Bronchial epithelial cell (primary cell): ENCODE measurements around the gene SLK. TPM values are rescaled to one million over a fixed set of nuclear protein-coding genes. Genes with fewer than 3 reads are reported as not detected.

Source experiments
- DNase-seq: peaks from one replicate; pipeline ENCODE4 v3.0.0-alpha.2; 2010; ENCODE audit warnings: low read depth
- FAIRE-seq: peaks from 2 replicates; lab custom pipeline; 2011; peaks lifted over from hg19 to GRCh38; lab: Jason Lieb, UNC
- H3K27me3 ChIP-seq: 2 replicates; pipeline ENCODE4 v1.5.1; 2011; ENCODE audit warnings: low read length; ENCODE audit not compliant: control insufficient read depth, insufficient read depth
- H3K36me3 ChIP-seq: 2 replicates; pipeline ENCODE4 v1.5.1; 2011; ENCODE audit warnings: low read length; ENCODE audit not compliant: control insufficient read depth, insufficient read depth
- H3K4me3 ChIP-seq: 2 replicates; pipeline ENCODE4 v1.5.1; 2011; ENCODE audit warnings: mild to moderate bottlenecking, low read depth, low read length, control low read depth
- CTCF ChIP-seq: IDR thresholded peaks from 2 replicates; pipeline ENCODE4 v1.5.1; 2011; ENCODE audit warnings: mild to moderate bottlenecking, moderate library complexity, low read length, control low read depth, inconsistent platforms; ENCODE audit not compliant: insufficient read depth, severe bottlenecking
- total RNA-seq: library from RNA; depleted of rRNA; stranded (reverse); fragments of >200 nt; gene quantifications from 2 replicates; pipeline ENCODE4 v1.2.1, GENCODE V29; 2014

Gene SLK
- total RNA-seq, 1 donor from 2014 or later = 85.3 TPM

GRCh38 chr10:103929381-103929921 is 37.5 kb upstream of the SLK start:
- DNase-seq (no peak), FAIRE-seq (no peak)
- Histone ChIP-seq H3K36me3 (no peaks in the 10 kb centered on the region), H3K4me3 (no peak overlapping the region), H3K27me3 (no peaks in the 10 kb centered on the region)
- no peak for TF ChIP-seq CTCF

GRCh38 chr10:103930449-103930848 is 36.5 kb upstream of the SLK start:
- no peak overlapping the region for H3K4me3 ChIP-seq
- H3K36me3 ChIP-seq = no peaks in the 10 kb centered on the region
- DNase-seq (no peak), FAIRE-seq (no peak)
- H3K27me3 ChIP-seq = no peaks in the 10 kb centered on the region
- TF ChIP-seq CTCF = no peak

GRCh38 chr10:103930881-103931280 is 36.1 kb upstream of the SLK start:
- no peaks in the 10 kb centered on the region for H3K27me3 ChIP-seq
- H3K4me3 ChIP-seq = no peak overlapping the region
- TF ChIP-seq CTCF = no peak
- H3K36me3 ChIP-seq = no peaks in the 10 kb centered on the region
- FAIRE-seq = no peak
- DNase-seq = no peak

- FAIRE-seq (no peak), DNase-seq (no peak)
- no peak overlapping the region for H3K4me3 ChIP-seq
- no peaks in the 10 kb centered on the region for H3K27me3 ChIP-seq
- TF ChIP-seq CTCF = no peak
- no peaks in the 10 kb centered on the region for H3K36me3 ChIP-seq
These were observed 35.3 kb upstream of the SLK start for GRCh38 chr10:103931603-103932002.

GRCh38 chr10:103932271-103932670 is 34.7 kb upstream of the SLK start:
- FAIRE-seq = no peak
- no peak for DNase-seq
- H3K27me3 ChIP-seq = no peaks in the 10 kb centered on the region
- TF ChIP-seq CTCF = no peak
- H3K4me3 ChIP-seq = no peak overlapping the region
- no peaks in the 10 kb centered on the region for H3K36me3 ChIP-seq

- FAIRE-seq = no peak
- DNase-seq = no peak
These were observed 34.0 kb upstream of the SLK start for GRCh38 chr10:103932971-103933370.

More at GRCh38 chr10:103932971-103933370, 34.0 kb upstream of the SLK start:
- Histone ChIP-seq H3K27me3 (no peaks in the 10 kb centered on the region), H3K36me3 (no peaks in the 10 kb centered on the region), H3K4me3 (no peak overlapping the region)
- TF ChIP-seq CTCF = no peak
